Liver (tissue), 9 donors: ENCODE data around the gene CRK. TPM values are rescaled to one million over a fixed set of nuclear protein-coding genes. Genes with fewer than 3 reads are reported as not detected.

Source experiments
- DNase-seq: peaks from one replicate; pipeline ENCODE4 v3.0.0-alpha.2; 2017; ENCODE audit warnings: low spot score
- H3K27ac ChIP-seq, 2 donors: one replicate each; pipeline ENCODE4 v1.7.0; 2013; ENCODE audit warnings: inconsistent platforms in 2 of 2, low read length in 2 of 2, control low read depth in 1 of 2, low read depth in 1 of 2, mild to moderate bottlenecking in 1 of 2
- H3K27me3 ChIP-seq, 4 donors: one replicate each; pipeline versions ENCODE4 v1.6.1 to v1.7.0; 2013; ENCODE audit warnings: low read length in 3 of 4, inconsistent platforms in 1 of 4, mild to moderate bottlenecking in 1 of 4, moderate library complexity in 1 of 4; ENCODE audit not compliant: control insufficient read depth in 4 of 4, insufficient read depth in 4 of 4
- H3K36me3 ChIP-seq, 4 donors: one replicate each; pipeline versions ENCODE4 v1.6.1 to v1.7.0; 2013; ENCODE audit warnings: low read length in 3 of 4, mild to moderate bottlenecking in 3 of 4, low read depth in 1 of 4, moderate library complexity in 1 of 4; ENCODE audit not compliant: control insufficient read depth in 4 of 4, insufficient read depth in 3 of 4
- H3K4me1 ChIP-seq, 4 donors: one replicate each; pipeline versions ENCODE4 v1.6.1 to v1.7.0; 2013; ENCODE audit warnings: low read length in 3 of 4, mild to moderate bottlenecking in 3 of 4, moderate library complexity in 1 of 4; ENCODE audit not compliant: control insufficient read depth in 4 of 4, insufficient read depth in 4 of 4
- H3K4me3 ChIP-seq, 3 donors: one replicate each; pipeline versions ENCODE4 v1.6.1 to v1.7.0; 2013; ENCODE audit warnings: low read length in 3 of 3, control low read depth in 1 of 3, low read depth in 1 of 3, mild to moderate bottlenecking in 1 of 3
- H3K9ac ChIP-seq, 2 donors: one replicate each; pipeline ENCODE4 v1.7.0; 2013; ENCODE audit warnings: low read length in 2 of 2, mild to moderate bottlenecking in 2 of 2, moderate library complexity in 2 of 2, control low read depth in 1 of 2, low read depth in 1 of 2
- H3K9me3 ChIP-seq, 4 donors: one replicate each; pipeline versions ENCODE4 v1.6.1 to v1.7.0; 2013; ENCODE audit warnings: low read length in 3 of 4; ENCODE audit not compliant: control insufficient read depth in 4 of 4
- EGR1 ChIP-seq, 2 donors: IDR thresholded peaks; 2 replicates each; pipeline ENCODE4 v1.6.1; 2016 to 2018; ENCODE audit warnings: antibody characterized with exemption in 2 of 2, low read depth in 2 of 2
- FOXA1 ChIP-seq: IDR thresholded peaks from 2 replicates; pipeline ENCODE4 v1.6.1; 2016; ENCODE audit warnings: antibody characterized with exemption
- FOXA2 ChIP-seq: IDR thresholded peaks from 2 replicates; pipeline ENCODE4 v1.6.1; 2016; ENCODE audit warnings: antibody characterized with exemption
- GABPA ChIP-seq, 2 donors: IDR thresholded peaks in 1 of 2; conservative IDR thresholded peaks in 1 of 2; 2 replicates each; pipeline ENCODE4 v1.6.1; 2016; ENCODE audit warnings: antibody characterized with exemption in 2 of 2, mild to moderate bottlenecking in 1 of 2, moderate library complexity in 1 of 2
- HNF4A ChIP-seq, 2 donors: conservative IDR thresholded peaks; 2 replicates each; pipeline ENCODE4 v1.6.1; 2016; ENCODE audit warnings: antibody characterized with exemption in 2 of 2, mild to moderate bottlenecking in 2 of 2
- HNF4G ChIP-seq: IDR thresholded peaks from 2 replicates; pipeline ENCODE4 v1.6.1; 2016; ENCODE audit warnings: antibody characterized with exemption
- JUND ChIP-seq, 2 donors: IDR thresholded peaks; 2 replicates each; pipeline ENCODE4 v1.6.1; 2016; ENCODE audit warnings: antibody characterized with exemption in 2 of 2
- NR2F2 ChIP-seq: IDR thresholded peaks from 2 replicates; pipeline ENCODE4 v1.6.1; 2016; ENCODE audit warnings: antibody characterized with exemption
- RAD21 ChIP-seq, 2 donors: IDR thresholded peaks; 2 replicates each; pipeline ENCODE4 v1.6.1; 2016; ENCODE audit warnings: antibody characterized with exemption in 2 of 2, mild to moderate bottlenecking in 2 of 2
- RXRA ChIP-seq, 2 donors: IDR thresholded peaks; 2 replicates each; pipeline ENCODE4 v1.6.1; 2017 to 2018; ENCODE audit warnings: antibody characterized with exemption in 2 of 2, mild to moderate bottlenecking in 1 of 2
- SP1 ChIP-seq: IDR thresholded peaks from 2 replicates; pipeline ENCODE4 v1.6.1; 2018; ENCODE audit warnings: antibody characterized with exemption, mild to moderate bottlenecking
- TAF1 ChIP-seq: conservative IDR thresholded peaks from 2 replicates; pipeline ENCODE4 v1.6.1; 2016; ENCODE audit warnings: antibody characterized with exemption, mild to moderate bottlenecking
- YY1 ChIP-seq: IDR thresholded peaks from 2 replicates; pipeline ENCODE4 v1.6.1; 2016; ENCODE audit warnings: antibody characterized with exemption, mild to moderate bottlenecking
- WGBS: extraction: QIAGEN DNeasy Blood & Tissue Kit; methylation state at CpG from one replicate; pipeline ENCODE4 v1.1.7; 2013; 5-methylcytosine and 5-hydroxymethylcytosine counted together
- polyA plus RNA-seq, 2 donors: library from polyadenylated mRNA; stranded (reverse) in 1 of 2; unstranded in 1 of 2; fragments of 200-250 nt in 1 of 2; fragments of >200 nt in 1 of 2; fragmentation: Nextera tagmentation in 1 of 2; extraction: Ambion mirVana in 1 of 2; gene quantifications; one replicate each; pipeline versions ENCODE4 v1.2.1 to v1.2.3, GENCODE V29; 2013 to 2015
- total RNA-seq, 2 donors: library from RNA; depleted of rRNA; stranded (reverse); fragments of >200 nt; gene quantifications; one replicate each; pipeline ENCODE4 v1.2.3, GENCODE V29; 2014
- TF ChIP-seq, protein P1 (sequence below): fragments of 150-350 bp; IDR thresholded peaks from 2 replicates; pipeline ENCODE4 v1.5.1; 2017; ENCODE audit warnings: improper control_type of control experiment, low read depth, low read length; ENCODE audit not compliant: missing input control
- TF ChIP-seq, protein P2 (sequence below): IDR thresholded peaks from 2 replicates; pipeline ENCODE4 v1.6.1; 2016; ENCODE audit warnings: antibody characterized with exemption
- TF ChIP-seq, protein P3 (sequence below): IDR thresholded peaks from 2 replicates; pipeline ENCODE4 v1.6.1; 2016; ENCODE audit warnings: antibody characterized with exemption
- TF ChIP-seq, protein P4 (sequence below): IDR thresholded peaks from 2 replicates; pipeline ENCODE4 v1.6.1; 2016; ENCODE audit warnings: antibody characterized with exemption, mild to moderate bottlenecking
- TF ChIP-seq, protein P5 (sequence below): IDR thresholded peaks from 2 replicates; pipeline ENCODE4 v1.6.1; 2016; ENCODE audit warnings: antibody characterized with exemption
- donor health status: healthy.
- donor health status: healthy.
- donor health status: healthy.
- donor health status: healthy.
- donor health status: healthy.

CRK gene
- total and polyA plus RNA-seq, 4 donors = 29.5 to 69.9 (median 34.8) TPM

DNA sequence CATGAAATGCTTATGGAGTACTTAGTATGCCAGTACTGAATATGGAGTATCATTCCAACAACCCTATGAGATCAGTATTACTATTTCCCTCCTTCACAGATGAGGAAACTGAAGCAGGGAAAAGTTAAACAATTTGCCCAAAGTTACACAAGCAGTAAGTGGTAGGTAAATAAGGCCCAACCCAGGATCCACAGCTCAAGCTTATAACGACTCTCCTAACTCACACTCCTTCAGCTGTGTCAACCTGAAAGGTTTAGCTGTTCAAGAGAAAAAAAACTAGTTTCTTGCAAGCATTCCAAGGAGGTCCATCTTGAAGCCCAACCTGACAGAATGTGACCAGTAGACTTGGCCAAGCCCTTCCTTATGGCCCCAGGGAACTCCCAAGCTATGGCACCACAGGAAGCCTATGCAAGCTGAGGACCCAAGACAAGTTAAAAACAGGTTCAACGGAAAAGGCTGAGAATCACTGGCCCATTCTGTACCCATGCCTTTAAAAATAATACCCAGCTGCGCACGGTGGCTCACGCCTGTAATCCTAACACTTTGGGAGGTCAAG is 6.5 kb downstream of the CRK start:
- peaks cover under 1 to 19% (median 7%) of the 10 kb centered on the region in 4 donors for H3K4me1 ChIP-seq
- 81% methylated on average over 5 of the region's 5 CpGs for WGBS
- H3K27me3 ChIP-seq = no peaks in the 10 kb centered on the region
- H3K9me3 ChIP-seq = no peaks in the 10 kb centered on the region
- no peak for DNase-seq
- TF ChIP-seq, protein P1, sequence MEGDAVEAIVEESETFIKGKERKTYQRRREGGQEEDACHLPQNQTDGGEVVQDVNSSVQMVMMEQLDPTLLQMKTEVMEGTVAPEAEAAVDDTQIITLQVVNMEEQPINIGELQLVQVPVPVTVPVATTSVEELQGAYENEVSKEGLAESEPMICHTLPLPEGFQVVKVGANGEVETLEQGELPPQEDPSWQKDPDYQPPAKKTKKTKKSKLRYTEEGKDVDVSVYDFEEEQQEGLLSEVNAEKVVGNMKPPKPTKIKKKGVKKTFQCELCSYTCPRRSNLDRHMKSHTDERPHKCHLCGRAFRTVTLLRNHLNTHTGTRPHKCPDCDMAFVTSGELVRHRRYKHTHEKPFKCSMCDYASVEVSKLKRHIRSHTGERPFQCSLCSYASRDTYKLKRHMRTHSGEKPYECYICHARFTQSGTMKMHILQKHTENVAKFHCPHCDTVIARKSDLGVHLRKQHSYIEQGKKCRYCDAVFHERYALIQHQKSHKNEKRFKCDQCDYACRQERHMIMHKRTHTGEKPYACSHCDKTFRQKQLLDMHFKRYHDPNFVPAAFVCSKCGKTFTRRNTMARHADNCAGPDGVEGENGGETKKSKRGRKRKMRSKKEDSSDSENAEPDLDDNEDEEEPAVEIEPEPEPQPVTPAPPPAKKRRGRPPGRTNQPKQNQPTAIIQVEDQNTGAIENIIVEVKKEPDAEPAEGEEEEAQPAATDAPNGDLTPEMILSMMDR = no peak
- TF ChIP-seq FOXA1 (no peak), EGR1 (IDR thresholded peaks at IDR 0.05; ENCODE audit: low read depth in 2 of 2) (no peak), HNF4A (conservative IDR thresholded peaks at IDR 0.05) (no peak), TAF1 (no peak), JUND (IDR thresholded peaks at IDR 0.05) (no peak), HNF4G (no peak), RXRA (IDR thresholded peaks at IDR 0.05) (no peak), RAD21 (IDR thresholded peaks at IDR 0.05) (no peak), FOXA2 (no peak), SP1 (no peak), NR2F2 (no peak), GABPA (IDR thresholded peaks at IDR 0.05 in 1 of 2, conservative IDR thresholded peaks at IDR 0.05 in 1 of 2) (no peak), YY1 (no peak)
- TF ChIP-seq, protein P2, sequence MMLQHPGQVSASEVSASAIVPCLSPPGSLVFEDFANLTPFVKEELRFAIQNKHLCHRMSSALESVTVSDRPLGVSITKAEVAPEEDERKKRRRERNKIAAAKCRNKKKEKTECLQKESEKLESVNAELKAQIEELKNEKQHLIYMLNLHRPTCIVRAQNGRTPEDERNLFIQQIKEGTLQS = no peak
- TF ChIP-seq, protein P3, sequence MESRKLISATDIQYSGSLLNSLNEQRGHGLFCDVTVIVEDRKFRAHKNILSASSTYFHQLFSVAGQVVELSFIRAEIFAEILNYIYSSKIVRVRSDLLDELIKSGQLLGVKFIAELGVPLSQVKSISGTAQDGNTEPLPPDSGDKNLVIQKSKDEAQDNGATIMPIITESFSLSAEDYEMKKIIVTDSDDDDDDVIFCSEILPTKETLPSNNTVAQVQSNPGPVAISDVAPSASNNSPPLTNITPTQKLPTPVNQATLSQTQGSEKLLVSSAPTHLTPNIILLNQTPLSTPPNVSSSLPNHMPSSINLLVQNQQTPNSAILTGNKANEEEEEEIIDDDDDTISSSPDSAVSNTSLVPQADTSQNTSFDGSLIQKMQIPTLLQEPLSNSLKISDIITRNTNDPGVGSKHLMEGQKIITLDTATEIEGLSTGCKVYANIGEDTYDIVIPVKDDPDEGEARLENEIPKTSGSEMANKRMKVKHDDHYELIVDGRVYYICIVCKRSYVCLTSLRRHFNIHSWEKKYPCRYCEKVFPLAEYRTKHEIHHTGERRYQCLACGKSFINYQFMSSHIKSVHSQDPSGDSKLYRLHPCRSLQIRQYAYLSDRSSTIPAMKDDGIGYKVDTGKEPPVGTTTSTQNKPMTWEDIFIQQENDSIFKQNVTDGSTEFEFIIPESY = no peak
- TF ChIP-seq, protein P4, sequence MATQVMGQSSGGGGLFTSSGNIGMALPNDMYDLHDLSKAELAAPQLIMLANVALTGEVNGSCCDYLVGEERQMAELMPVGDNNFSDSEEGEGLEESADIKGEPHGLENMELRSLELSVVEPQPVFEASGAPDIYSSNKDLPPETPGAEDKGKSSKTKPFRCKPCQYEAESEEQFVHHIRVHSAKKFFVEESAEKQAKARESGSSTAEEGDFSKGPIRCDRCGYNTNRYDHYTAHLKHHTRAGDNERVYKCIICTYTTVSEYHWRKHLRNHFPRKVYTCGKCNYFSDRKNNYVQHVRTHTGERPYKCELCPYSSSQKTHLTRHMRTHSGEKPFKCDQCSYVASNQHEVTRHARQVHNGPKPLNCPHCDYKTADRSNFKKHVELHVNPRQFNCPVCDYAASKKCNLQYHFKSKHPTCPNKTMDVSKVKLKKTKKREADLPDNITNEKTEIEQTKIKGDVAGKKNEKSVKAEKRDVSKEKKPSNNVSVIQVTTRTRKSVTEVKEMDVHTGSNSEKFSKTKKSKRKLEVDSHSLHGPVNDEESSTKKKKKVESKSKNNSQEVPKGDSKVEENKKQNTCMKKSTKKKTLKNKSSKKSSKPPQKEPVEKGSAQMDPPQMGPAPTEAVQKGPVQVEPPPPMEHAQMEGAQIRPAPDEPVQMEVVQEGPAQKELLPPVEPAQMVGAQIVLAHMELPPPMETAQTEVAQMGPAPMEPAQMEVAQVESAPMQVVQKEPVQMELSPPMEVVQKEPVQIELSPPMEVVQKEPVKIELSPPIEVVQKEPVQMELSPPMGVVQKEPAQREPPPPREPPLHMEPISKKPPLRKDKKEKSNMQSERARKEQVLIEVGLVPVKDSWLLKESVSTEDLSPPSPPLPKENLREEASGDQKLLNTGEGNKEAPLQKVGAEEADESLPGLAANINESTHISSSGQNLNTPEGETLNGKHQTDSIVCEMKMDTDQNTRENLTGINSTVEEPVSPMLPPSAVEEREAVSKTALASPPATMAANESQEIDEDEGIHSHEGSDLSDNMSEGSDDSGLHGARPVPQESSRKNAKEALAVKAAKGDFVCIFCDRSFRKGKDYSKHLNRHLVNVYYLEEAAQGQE = no peak
- TF ChIP-seq, protein P5, sequence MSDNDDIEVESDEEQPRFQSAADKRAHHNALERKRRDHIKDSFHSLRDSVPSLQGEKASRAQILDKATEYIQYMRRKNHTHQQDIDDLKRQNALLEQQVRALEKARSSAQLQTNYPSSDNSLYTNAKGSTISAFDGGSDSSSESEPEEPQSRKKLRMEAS = no peak
- H3K27ac ChIP-seq = no peak overlapping the region
- H3K4me3 ChIP-seq = no peak overlapping the region
- no peak overlapping the region for H3K9ac ChIP-seq
- H3K36me3 ChIP-seq = peaks cover 0 to 4% (median 1%) of the 10 kb centered on the region in 4 donors
